ENCODE results near the gene CCNQ. TPM values are rescaled to one million over a fixed set of nuclear protein-coding genes. Genes with fewer than 3 reads are reported as not detected.

CCNQ gene
- total RNA-seq, 1 experiment from 2014 or later = 20.3 TPM

GRCh38 chrX:153546386-153546785, 52.6 kb downstream of the CCNQ start:
- H3K9me2 ChIP-seq (ENCODE audit: insufficient read depth) = no peaks in the 10 kb centered on the region
- ChIA-PET POLR2A (no interaction called here), CTCF (no interaction called here), RAD21 (ENCODE audit: low non-redundant PET in 1 of 2, low total read pairs in 2 of 2, uncharacterized antibody in 2 of 2, unreplicated experiment in 2 of 2) (no interaction called here)
- no peak overlapping the region for H3K9ac ChIP-seq (ENCODE audit: low read length)
- intact Hi-C loops (cut with micrococcal nuclease) = no loop called here
- H3K4me2 ChIP-seq (ENCODE audit: low read length) = no peak overlapping the region
- BruUV-seq (replicated peaks) = no TSS peak
- H3K9me3 ChIP-seq (ENCODE audit: control insufficient read depth in 1 of 2, insufficient read depth in 1 of 2, low read depth in 1 of 2, low read length in 2 of 2) = no peaks in the 10 kb centered on the region
- H3K4me3 ChIP-seq (replicated peaks in 1 of 2; ENCODE audit: low read depth in 1 of 2, low read length in 2 of 2) = no peak overlapping the region
- H3K4me1 ChIP-seq (ENCODE audit: control insufficient read depth in 1 of 2, insufficient read depth in 2 of 2, low read length in 2 of 2) = no peaks in the 10 kb centered on the region
- no peaks in the 10 kb centered on the region for H3K27me3 ChIP-seq (ENCODE audit: insufficient read depth, low read length)
- TF ChIP-seq RAD21 (IDR thresholded peaks at IDR 0.05; ENCODE audit: low read depth) = no peak
- TF ChIP-seq EGR1 (IDR thresholded peaks at IDR 0.05; ENCODE audit: low read depth) = no peak
- TF ChIP-seq SIN3A (IDR thresholded peaks at IDR 0.05; ENCODE audit: low read depth) = no peak
- TF ChIP-seq POLR2AphosphoS5 (IDR thresholded peaks at IDR 0.05; ENCODE audit: low read depth, low read length) = no peak
- no peak for TF ChIP-seq CBX3 (IDR thresholded peaks at IDR 0.05; ENCODE audit: low read depth)
- TF ChIP-seq SRF (IDR thresholded peaks at IDR 0.05; ENCODE audit: low read depth) = no peak
- TF ChIP-seq EZH2phosphoT487 (IDR thresholded peaks at IDR 0.05; ENCODE audit: borderline replicate concordance) = no peak
- TF ChIP-seq ATF3 (IDR thresholded peaks at IDR 0.05) = no peak
- TF ChIP-seq ELF1 (IDR thresholded peaks at IDR 0.05; ENCODE audit: borderline replicate concordance, low read depth) = no peak
- no peak for TF ChIP-seq TCF7L2 (IDR thresholded peaks at IDR 0.05; ENCODE audit: borderline replicate concordance, extremely low read depth, insufficient read depth, insufficient read length)
- no peak for TF ChIP-seq REST (IDR thresholded peaks at IDR 0.05; ENCODE audit: low read depth)
- TF ChIP-seq CEBPB (IDR thresholded peaks at IDR 0.05; ENCODE audit: low read depth) = no peak
- TF ChIP-seq MAX (IDR thresholded peaks at IDR 0.05) = no peak
- no peak for TF ChIP-seq EZH2 (IDR thresholded peaks at IDR 0.05)
- no peak for TF ChIP-seq SP1 (IDR thresholded peaks at IDR 0.05; ENCODE audit: low read depth)
- TF ChIP-seq FOSL1 (IDR thresholded peaks at IDR 0.05; ENCODE audit: low read depth) = no peak
- no peak for TF ChIP-seq ZFX (IDR thresholded peaks at IDR 0.05)
- no peaks in the 10 kb centered on the region for H4K20me1 ChIP-seq (ENCODE audit: insufficient read depth)
- H3K36me3 ChIP-seq (ENCODE audit: control insufficient read depth in 1 of 2, insufficient read depth in 2 of 2, low read length in 2 of 2) = no peaks in the 10 kb centered on the region
- H3K27ac ChIP-seq (ENCODE audit: low read depth, low read length) = no peak overlapping the region
- ATAC-seq = no peak
- no peak for DNase-seq (ENCODE audit: low read depth, low spot score)
- H2AFZ ChIP-seq (ENCODE audit: low read depth, low read length, poor library complexity, severe bottlenecking) = no peak overlapping the region
- no peaks in the 10 kb centered on the region for H3K79me2 ChIP-seq (ENCODE audit: insufficient read depth, low read length)
